TTC549 (cell line): ENCODE measurements around the gene P4HA1.
A peak's percentile ranks its signal among the peaks of the same experiment; 100 is the strongest.

ENCODE experiments used
- FAIRE-seq: peaks from 2 replicates; lab custom pipeline; 2012; peaks lifted over from hg19 to GRCh38; lab: Jason Lieb, UNC

Gene P4HA1

DNA sequence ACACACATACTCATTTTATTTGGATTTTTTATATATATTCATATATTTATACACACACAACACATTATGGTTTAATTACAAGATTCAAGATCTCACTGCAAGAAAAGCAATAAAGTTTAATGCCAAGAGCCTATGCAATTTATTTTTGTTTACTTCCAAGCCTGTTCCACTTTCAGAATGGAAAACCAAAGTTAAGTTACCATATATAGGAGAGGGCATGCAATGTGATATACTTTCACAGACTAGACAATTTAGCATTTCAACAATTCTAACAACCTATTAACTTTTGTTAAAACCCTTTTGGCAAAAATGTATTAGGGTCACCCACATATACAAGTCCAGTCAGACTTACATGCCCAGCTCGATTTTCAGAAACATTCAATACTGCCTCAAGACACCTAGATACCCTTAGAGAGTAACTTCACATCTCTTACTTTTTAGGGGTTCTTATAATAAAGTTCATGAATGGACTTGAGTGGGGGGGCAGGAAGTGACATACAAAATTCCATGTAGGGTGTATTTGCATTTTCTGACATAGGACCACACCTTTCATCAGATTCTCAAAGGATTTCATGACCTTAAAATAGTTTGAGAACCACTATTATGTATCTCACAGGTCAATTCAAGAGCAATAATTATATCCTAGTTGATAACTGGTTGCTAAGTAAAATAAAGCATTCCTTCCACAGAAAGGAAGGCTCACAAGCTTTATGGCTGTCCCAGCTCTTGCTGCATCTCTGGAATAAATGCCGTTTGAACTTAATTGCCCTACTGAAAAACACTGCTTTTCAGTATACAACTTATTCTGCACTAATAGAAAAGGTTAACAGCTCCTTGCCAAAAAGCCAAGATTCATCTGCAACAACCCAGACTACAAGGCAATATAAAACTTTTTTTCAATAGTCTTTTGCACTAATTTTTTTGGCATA is 2.5 kb downstream of the P4HA1 start:
- FAIRE-seq, result no peak

DNA sequence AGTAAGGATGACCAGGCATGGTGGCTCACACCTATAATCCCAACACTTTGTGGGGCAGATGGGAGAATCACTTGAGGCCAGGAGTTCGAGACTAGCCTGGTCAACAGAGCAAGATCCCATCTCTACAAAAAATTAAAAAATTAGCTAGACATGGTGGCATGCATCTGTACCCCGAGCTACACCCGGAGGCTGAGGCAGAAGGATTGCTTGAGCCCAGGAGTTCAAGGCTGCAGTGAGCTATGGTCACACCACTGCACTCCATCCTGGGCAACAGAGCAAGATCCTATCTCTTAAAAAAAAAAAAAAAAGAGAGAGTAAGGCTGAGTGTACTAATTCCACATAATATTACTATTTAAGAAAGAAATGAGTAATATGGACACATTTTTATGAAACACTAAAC is 3.8 kb downstream of the P4HA1 start:
- no peak for FAIRE-seq

DNA sequence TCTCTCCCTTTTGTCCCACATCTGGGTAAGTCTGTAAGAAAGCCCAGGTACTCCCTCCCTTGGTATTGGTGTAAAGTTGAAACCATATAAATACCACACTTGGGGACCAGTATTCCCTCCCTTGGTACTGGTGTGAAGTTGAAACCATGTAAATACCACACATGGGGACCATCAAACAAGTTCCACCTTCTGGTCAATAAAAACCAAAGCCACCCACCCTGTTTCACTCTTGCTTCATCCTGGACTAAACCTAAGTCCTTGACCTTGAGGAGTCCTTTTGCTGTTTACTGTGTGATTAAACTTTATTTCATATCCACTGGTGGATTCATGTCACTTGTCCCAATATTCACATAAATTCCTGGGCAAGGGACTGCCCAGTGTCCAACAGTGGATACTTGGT is 8.4 kb downstream of the P4HA1 start:
- FAIRE-seq, result no peak

DNA sequence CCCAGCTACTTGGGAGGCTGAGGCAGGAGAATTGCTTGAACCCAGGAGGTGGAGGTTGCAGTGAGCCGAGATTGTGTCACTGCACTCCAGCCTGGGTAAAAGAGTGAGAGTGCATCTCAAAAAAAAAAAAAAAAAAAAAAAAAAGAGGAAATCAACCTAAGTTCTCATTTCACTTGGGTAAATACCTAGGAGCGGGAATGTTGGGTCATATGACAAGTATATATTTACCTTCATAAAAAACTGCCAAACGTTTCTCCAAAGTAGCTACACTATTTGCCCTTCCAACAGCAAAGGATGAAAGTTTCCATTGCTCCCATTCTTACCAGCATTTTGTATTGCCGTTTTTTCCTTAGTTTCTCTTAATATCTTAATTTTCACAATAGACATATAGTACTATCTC is 9.8 kb downstream of the P4HA1 start:
- no peak for FAIRE-seq

DNA sequence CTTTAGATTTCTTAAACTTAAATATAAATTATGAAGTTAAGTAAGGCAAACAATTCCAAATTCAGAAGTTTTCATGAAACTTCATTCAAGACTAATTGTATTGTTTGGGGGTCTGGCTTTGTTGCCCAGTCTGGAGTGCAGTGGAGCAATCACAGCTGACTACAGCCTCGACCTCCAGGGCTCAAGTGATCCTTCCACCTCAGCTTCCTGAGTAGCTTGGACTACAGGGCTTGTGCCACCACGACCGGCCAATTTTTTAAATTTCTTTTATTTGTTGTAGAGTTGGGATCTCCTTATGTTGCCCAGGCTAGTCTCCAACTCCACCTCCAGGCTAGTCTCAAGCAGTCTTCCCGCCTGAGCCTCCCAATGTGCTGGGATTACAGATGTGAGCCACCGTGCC is 12.5 kb downstream of the P4HA1 start:
- no peak for FAIRE-seq

DNA sequence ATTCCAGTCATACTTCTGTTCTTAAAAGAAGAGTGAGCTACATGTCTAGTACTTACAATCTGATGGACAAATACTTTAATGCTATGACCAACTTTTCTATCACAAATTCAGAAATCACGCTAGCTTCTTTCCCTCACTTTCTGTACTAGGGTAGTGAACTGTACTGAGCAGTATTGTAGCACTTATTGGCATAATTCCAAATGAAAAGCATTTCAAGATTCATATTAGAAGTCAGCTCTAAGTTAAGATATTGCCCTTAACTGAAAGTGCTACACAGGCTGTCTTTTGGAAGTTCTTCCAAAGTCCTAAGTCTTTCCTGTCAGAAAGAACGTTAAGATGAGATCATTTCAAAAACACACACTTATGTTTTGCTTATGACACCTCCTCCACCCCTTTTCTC is 13.4 kb downstream of the P4HA1 start:
- no peak for FAIRE-seq

DNA sequence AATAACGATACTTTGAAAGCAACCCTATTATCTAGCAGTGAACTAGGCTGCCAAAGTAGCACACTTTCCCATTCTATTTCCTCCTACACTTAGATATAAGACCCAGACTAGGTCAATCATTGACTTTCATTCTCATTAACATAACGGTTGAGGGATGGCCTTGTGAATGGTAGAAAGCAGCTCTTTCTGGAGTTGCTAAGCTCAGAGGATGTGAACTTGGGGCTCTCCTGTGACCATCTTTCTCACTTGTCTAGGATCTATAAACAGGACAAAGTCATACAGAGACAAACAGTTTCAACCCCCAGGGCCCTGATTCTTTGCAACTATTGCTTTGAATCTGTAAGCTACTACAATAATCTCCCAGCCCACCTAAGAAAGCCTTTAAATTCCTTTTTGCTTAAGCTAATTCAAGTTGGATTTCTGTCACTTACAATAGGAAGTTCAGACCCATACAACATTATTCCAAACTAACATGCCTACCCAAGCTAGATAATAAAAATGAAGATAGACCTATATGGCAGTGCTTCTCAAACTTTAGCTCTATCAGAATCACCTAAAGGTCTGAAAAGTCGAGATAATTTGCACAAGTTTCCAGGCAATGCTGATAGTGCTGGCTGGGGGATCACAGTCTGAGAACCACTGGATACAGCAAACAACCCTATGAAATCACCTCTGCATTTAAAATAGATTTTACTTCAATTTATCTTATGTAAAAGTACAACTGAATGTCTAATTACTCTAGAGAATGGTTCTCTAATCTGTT is 16.7 kb downstream of the P4HA1 start:
- FAIRE-seq, result no peak

DNA sequence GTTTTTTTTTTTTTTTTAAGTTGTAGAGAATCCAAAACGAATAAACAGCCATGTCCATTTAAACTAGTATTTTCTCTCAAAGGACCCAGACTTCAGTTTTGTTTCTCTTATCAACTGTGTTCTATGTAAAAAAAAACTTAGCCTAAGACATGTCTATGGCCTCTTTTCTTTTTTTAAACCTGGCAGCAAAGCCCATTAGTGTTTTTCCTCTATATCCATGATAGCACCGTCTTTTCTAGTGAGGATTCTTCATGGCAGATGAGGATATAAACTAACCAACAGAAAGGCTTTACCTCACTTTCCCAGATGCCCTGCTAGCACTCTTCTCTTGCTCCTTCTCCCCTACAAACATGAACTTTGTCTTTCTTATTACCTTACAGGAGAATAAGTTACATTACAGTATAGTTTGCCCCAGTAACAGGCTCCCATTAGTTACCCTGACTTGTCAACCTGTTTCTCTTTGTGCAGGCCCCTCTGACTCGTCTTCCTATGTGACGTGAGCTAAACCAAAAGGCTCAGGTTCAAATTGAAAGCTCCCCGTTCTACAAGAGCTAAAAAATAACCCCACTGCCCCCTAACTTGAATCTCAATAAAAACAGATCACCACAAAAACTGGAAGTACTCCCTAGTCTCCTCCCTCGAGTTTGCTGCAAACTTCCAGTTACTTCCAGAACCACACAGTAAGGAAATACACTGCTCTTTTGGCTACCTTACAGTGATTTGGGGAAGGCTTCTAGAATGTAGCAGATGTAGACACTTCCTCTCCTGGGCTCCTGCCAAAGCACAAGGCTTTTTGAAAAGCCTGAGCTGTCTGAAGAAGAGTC is 20.1 kb downstream of the P4HA1 start:
- FAIRE-seq, result no peak

DNA sequence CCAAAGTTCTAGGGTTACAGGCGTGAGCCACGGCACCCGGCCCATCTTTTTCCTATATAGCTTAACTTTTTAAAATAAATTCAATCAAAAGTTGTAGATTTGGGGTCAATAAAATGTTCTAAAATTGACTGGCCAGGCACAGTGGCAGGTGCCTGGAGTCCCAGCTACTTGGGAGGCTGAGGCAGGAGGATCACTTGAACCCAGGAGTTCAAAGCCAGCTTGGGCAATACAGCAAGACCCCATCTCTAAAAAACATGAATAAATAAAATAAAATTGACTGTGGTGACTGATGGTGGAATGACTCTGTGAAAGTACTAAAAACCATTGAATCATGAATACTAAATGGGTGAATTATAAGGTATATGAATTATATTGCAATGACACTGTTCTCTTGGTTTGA is 20.8 kb downstream of the P4HA1 start:
- no peak for FAIRE-seq

DNA sequence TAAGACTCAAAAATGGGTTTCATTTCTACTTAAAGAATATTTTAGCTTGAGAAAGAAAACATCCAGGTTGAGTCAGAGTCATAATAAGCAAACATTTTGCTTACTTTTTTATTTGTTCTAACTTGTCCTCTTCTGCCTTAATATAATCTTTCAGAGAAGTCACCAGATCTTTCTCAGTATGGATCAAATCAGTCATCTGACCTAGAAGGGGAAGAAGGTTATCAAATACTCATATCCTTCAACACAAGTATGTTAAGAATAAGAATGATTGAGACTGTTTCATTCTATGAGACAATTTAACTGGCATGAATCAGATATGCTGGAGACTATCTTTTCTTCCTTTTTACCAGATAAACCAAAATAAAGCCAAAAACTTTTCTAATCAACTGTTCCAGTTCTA is 23.0 kb downstream of the P4HA1 start:
- FAIRE-seq, result no peak

DNA sequence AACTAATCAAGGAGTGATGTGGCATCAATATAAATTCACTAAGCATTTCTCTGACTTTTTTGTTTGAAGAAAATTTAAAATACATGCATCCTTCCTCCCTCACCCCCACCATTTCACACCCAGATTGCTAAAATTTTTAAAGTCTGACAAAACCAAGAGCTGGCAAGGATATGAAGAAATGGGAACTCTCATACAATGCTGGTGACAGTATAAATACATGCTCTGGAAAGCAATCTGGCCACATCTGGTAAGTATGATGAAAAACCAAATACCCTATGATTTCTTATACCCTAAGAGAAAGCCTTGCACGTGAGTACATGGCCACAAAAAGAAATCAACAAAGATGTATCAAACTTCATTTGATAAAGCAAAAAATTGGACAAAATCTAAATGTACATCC is 31.2 kb downstream of the P4HA1 start:
- FAIRE-seq, result no peak

DNA sequence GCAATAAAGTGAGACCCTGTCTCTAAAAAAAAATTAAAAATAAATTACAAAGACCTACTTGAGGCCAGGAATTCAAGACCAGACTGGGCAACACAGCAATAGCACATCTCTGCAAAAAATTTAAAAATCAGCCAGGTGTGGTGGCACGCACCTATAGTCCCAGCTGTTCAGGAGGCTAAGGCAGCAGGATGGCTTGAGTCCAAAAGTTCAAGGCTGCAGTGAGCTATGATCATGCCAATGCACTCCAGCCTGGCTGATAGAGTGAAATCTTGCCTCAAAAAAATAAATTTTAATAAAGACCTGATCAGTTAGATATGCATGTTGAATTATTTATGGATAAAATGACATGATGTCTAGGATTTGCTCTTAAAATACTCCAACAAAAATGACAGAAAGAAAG is 34.9 kb downstream of the P4HA1 start:
- FAIRE-seq, result no peak

DNA sequence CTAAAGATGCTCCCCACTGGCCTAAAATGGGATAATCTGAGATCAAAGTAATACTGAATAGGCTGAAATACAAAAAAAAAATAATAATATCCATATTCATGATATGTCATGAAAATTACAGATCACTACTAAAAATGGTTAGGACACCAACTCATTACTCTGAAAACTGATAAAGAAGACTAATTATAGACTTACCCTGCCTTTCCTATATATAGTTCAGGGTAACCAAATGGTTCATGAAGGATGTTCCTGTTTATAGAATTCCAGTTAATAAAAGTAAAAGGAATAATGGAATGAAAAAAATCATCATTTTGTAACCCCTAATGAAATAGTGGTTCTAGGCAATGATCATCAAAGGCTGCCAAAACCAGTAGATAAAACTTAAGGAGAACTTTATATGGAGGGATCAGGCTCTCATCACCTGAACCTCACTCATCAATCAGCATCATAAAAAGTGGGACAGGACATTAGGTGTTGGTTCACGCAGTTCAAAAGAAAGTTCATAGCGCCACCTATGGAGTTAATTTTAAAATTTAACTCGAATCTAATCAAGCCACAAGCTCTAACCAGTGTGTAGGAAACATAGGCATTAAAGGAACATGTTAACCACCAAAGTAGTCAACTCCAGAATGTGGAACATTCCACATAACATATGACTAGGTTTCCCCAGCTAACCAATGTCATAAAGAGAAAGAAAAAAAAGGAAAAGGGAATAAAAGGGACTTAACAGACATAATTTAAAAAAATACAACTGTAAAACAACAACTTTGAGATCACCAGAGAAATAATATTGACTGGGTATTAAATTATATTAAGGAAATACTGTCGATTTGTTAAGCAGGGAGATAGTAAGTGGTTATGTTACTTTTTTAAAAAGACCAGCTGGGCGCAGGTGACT is 35.7 kb downstream of the P4HA1 start:
- FAIRE-seq, result no peak

DNA sequence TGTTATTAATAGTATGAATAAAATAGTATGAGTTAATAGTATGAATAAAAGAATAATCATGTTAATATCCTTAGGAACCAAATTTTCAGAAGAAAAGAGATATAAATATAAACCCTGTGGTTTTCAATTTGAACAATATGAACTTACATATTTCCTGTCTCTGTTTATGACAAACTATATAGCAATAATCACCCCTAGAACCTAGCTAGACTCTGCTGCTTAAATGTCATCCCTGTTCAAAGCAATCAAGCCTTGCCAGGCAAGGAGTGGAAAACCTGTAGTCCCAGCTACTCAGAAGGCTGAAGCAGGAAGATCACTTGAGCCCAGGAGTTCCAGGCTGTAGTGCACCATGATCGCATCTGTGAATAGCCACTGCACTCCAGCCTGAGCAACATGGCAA is 36.5 kb downstream of the P4HA1 start:
- peak; percentile 17 for FAIRE-seq

DNA sequence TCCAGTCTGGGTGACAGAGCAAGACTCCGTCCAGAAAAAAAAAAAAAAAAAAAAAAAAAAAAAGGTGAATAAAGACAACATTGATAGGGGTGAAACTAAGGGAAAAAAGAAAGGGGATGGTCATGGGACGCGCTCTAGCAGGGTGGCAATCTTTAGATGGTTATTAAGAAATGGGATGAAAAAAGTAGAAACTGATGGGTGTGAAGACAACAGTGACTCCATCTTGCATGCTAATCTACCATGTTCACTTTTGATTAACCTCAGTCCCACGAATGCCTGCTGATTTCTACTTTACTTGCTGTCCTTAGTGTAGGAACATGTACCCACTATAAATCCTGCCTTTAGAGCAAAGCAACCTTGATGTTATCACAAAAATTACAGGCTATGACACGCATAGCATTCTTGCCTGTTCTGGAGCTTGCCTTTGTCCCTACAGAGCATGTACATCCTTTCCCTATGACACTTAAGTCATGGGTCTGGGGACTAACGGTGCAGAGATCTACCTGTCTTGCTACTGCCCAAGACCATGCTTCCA is 38.5 kb downstream of the P4HA1 start:
- FAIRE-seq, result no peak

DNA sequence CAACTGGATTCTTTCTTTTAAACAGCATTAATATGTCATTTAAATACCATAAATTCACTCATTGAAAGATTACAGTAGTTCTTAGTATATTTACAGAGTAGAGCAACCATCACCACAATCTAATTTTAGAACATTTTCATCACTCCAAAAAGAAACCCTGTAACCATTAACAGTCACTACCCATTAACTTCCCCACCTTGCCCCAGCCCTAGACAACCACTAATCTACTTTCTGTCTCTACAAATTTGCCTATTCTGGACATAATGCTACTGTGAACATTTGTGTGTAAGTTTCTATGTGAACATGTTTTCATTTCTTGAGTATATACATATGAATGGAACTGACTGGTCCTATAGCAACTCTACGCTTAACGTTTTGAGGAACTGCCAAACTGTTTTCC is 42.4 kb downstream of the P4HA1 start:
- no peak for FAIRE-seq

DNA sequence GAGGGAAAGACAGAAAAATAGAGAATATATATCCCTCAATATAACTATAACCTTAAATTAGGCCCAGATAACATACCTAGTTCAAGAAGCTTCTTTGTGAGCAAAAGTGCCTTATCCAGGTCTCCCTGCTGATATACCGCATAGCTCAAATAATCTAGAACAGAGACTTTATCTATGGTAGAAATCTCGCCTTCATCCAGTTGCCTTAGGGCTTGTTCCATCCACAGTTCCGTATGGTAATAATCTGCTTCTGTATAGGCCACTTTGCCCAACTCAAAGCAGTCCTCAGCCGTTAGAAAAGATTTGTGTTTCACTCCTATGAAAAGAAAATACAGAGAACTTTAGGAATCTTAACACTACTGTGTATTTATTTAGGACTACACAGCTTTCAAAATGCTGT is 43.4 kb downstream of the P4HA1 start:
- FAIRE-seq, result no peak

DNA sequence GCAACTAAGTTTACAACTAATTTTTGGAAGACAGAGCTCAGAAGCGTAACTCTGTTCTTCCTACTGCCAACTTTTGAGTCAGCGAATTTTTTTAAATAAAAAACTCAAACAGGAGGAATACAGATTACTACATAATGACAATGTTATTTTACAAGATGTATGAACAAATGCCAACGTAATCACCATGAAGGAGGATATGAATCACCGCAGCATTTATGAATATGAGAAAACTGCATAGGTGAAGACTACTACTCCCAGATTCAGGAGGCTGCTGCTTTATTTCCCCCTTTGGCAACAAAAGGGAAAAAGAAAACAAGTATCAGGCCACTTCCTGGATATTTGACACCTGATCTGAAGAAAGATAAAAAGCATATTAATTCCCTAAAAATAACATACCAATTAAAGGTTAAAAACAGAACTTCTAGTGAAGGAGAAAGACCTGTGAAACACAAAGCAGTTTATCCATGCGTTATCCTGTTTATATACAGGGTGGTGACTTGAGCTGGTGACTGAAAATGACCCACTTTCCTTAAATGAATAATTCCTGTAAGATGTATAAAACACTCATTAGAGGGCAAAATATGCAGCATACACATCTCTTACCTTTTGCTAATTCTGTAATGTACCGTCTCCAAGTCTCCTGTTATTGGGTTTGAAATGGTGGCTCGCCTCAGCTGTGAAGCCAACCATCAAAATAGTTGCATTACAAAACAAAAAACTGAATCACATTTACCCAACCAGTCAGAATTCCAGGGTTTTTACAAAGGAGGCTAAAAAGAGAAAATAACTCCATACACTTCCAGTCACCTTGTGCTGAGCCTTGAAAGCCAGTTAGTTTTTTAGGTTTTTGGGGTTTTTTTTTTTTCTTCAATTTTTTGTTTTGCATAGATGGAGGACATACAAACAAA is 52.0 kb downstream of the P4HA1 start:
- no peak for FAIRE-seq

DNA sequence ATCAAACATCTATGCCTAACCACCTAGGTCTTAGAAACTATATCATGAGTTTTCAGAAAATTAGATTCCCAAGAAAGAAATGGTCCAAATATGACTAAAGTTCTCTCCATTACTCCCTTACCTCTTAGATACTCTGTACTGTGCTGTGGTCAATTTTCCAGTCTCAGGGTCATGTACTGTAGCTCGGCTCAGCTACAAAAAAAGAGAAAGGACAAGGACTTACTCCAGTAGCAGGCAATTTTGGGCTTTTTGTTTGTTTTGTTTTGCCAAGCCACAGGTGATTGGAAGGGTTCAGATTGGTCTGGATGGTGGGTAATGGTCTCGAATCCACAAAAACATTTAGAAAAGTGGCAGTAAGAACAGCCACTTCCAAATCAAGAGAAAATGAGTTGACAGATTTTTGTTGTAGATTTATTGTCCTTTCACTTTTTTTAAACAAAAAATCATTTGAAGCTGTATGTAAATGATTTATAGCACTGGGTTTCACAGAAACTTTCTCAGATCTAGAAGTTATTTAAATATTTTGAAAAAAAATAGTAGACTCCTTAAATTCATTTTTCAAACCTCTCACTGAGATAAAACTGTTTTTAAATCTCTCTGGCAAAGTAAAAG is 52.8 kb downstream of the P4HA1 start:
- FAIRE-seq, result no peak

DNA sequence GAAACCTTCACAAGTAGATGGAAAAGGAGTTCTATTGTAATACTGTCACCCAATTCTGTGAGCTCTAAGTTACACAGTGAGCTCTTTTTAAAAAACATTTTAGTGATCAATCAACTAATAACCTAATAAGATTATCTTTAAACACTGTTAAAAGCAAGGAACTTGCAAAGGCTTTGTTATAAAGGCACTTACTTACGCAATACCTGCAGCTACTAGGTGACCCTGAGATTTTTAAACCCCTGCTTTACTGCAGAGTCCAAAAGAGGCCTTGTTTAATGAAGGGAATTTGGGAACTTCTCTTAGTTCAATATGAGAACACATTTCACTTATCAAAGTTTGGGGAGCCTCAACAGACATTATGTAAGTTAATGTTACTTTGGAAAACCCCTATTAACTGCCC is 53.3 kb downstream of the P4HA1 start:
- FAIRE-seq, result no peak
